Activated T-cell treated with anti-CD3 and anti-CD28 coated beads, Interleukin-2, amount 50 U/mL, for 72 hours (primary cell): ENCODE results near the gene EPB41L2. TPM values are rescaled to one million over a fixed set of nuclear protein-coding genes. Genes with fewer than 3 reads are reported as not detected.
"Not testable (repeated sequence)": the region's sequence is repeated elsewhere in the genome, so short reads cannot be mapped to it uniquely, and the experiment has no call there.

Experiments
- ATAC-seq, 2 donors: fragments of 150-1000 bp; cut with Tn5 transposase; replicated peaks in 1 of 2; 2 replicates each; pipeline ENCODE4 v1.10.0; 2021; ENCODE audit warnings: moderate library complexity in 2 of 2, mild to moderate bottlenecking in 1 of 2
- DNase-seq, 2 donors: peaks; one replicate each; pipeline ENCODE4 v3.0.0; 2021 to 2022; ENCODE audit warnings: mixed read lengths in 1 of 2
- H3K27ac Mint-ChIP-seq: one replicate; pipeline ENCODE4 v1.8.0; 2022; ENCODE audit warnings: mild to moderate bottlenecking, moderate library complexity, mixed read lengths
- H3K27me3 Mint-ChIP-seq: one replicate; pipeline ENCODE4 v1.8.0; 2022; ENCODE audit warnings: low read depth, mixed read lengths
- H3K36me3 Mint-ChIP-seq, 2 donors: one replicate each; pipeline ENCODE4 v1.8.0; 2022; ENCODE audit warnings: mixed read lengths in 2 of 2, mild to moderate bottlenecking in 1 of 2; ENCODE audit not compliant: insufficient read depth in 2 of 2
- H3K4me1 Mint-ChIP-seq: one replicate; pipeline ENCODE4 v1.8.0; 2022; ENCODE audit warnings: low read depth, mixed read lengths
- H3K4me3 Mint-ChIP-seq, 2 donors: one replicate each; pipeline ENCODE4 v1.8.0; 2022; ENCODE audit warnings: mild to moderate bottlenecking in 2 of 2, mixed read lengths in 2 of 2, moderate library complexity in 2 of 2
- H3K9me3 Mint-ChIP-seq, 2 donors: one replicate each; pipeline ENCODE4 v1.8.0; 2022; ENCODE audit warnings: mixed read lengths in 2 of 2
- total RNA-seq, 2 donors: library from RNA; stranded (reverse); gene quantifications; one replicate each; pipeline ENCODE4 v1.2.3, GENCODE V29; 2022

The EPB41L2 gene
- total RNA-seq = 10 to 100 TPM; 17.5 to 27.4 TPM

DNA sequence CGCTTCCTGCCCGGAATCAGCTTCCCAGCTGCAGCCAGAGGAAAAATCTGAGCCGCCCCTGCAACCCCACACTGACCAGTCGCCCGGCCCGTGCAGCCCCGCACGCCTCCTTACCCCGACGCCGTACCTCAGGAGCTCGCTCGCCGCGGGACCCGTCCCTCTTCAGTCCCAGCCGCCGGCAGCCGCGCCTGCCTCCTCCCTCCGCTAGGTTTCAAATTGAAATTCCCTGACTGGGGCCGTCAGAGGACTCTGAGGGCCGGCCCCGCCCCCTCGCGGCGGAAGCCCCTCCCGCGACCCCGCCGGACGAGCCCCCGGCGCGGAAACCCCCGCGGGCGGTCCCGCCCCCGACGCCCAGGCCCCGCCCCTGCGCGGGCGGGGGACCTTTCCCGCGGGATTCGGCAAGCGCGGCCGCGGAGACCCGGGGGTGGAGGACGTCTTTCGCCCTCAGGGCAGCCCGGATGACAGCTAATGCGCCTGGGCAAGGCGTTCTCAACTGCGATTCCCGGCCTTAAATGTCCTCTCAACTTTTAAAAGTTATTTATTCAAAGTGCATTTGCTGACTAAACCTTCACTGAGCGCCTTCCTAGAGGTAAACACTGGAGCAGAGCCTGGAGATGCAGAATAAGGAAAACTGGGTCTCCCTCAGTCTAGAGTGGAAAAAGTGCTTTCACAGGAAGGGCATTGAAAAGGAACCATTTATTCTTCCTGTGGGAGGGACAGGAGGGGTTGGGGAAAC lies at the start of gene EPB41L2:
EPB41L2 (minus strand) TSS at position 218 of the 736 bp plus-strand sequence. CDS start 106,760 bp downstream, outside the sequence.
- DNase-seq = peak; percentile 76 to 86
- H3K27ac Mint-ChIP-seq = peak within 1 kb of the TSS; percentile 76
- H3K4me3 Mint-ChIP-seq = peak within 1 kb of the TSS; percentile 86
- ATAC-seq = peak; percentile 85 to 87
- no peaks in the 10 kb centered on the region for H3K9me3 Mint-ChIP-seq
- H3K4me1 Mint-ChIP-seq = peaks cover 25% of the 10 kb centered on the region
- H3K36me3 Mint-ChIP-seq = peaks cover 0 to 3% of the 10 kb centered on the region in 2 donors
- H3K27me3 Mint-ChIP-seq = peaks cover 13% of the 10 kb centered on the region

- H3K27me3 Mint-ChIP-seq = no peaks in the 10 kb centered on the region
- ATAC-seq (no peak), DNase-seq (no peak)
- no peak overlapping the region for H3K27ac Mint-ChIP-seq
- H3K36me3 Mint-ChIP-seq = no peaks in the 10 kb centered on the region
- no peaks in the 10 kb centered on the region for H3K9me3 Mint-ChIP-seq
- H3K4me1 Mint-ChIP-seq = no peaks in the 10 kb centered on the region
- H3K4me3 Mint-ChIP-seq = no peak overlapping the region
These were observed 49.2 kb upstream of the EPB41L2 start for GRCh38 chr6:131112249-131112648.

GRCh38 chr6:131107151-131107550 lies 44.1 kb upstream of the EPB41L2 start:
- Mint-ChIP-seq H3K36me3 (no peaks in the 10 kb centered on the region), H3K9me3 (no peaks in the 10 kb centered on the region), H3K27me3 (no peaks in the 10 kb centered on the region), H3K4me1 (no peaks in the 10 kb centered on the region), H3K4me3 (no peak overlapping the region), H3K27ac (no peak overlapping the region)
- ATAC-seq (no peak), DNase-seq (no peak)

DNA sequence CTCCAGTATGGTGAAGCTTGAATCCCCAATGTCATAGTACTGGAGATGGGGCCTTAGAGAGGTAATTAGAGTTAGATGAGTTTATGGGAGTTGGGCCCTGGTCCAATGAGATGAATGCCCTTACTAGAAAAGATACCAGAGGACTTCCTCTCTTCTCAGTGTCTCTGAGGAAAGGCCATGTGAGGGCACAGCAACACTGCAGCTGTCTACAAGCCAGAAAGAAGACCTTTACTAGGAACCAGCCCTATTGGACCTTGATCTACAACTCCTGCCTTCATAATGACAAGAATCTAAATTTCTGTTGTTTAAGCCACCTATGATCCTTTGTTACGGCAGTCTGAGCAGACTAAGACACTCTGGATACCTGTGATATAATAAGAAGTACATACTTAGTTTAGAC lies 40.9 kb upstream of the EPB41L2 start:
- Mint-ChIP-seq H3K4me3 (no peak overlapping the region), H3K9me3 (peaks cover 2 to 3% of the 10 kb centered on the region in 2 donors), H3K27me3 (peaks cover 8% of the 10 kb centered on the region), H3K4me1 (no peaks in the 10 kb centered on the region), H3K36me3 (no peaks in the 10 kb centered on the region), H3K27ac (no peak overlapping the region)
- ATAC-seq (no peak), DNase-seq (no peak)

- Mint-ChIP-seq H3K4me3 (no peak overlapping the region), H3K27me3 (peaks cover 8% of the 10 kb centered on the region), H3K27ac (no peak overlapping the region), H3K4me1 (no peaks in the 10 kb centered on the region), H3K9me3 (peaks cover 2 to 3% of the 10 kb centered on the region in 2 donors), H3K36me3 (no peaks in the 10 kb centered on the region)
- no peak for DNase-seq
- ATAC-seq = no peak
These were observed 40.3 kb upstream of the EPB41L2 start for GRCh38 chr6:131103296-131103695.

DNA sequence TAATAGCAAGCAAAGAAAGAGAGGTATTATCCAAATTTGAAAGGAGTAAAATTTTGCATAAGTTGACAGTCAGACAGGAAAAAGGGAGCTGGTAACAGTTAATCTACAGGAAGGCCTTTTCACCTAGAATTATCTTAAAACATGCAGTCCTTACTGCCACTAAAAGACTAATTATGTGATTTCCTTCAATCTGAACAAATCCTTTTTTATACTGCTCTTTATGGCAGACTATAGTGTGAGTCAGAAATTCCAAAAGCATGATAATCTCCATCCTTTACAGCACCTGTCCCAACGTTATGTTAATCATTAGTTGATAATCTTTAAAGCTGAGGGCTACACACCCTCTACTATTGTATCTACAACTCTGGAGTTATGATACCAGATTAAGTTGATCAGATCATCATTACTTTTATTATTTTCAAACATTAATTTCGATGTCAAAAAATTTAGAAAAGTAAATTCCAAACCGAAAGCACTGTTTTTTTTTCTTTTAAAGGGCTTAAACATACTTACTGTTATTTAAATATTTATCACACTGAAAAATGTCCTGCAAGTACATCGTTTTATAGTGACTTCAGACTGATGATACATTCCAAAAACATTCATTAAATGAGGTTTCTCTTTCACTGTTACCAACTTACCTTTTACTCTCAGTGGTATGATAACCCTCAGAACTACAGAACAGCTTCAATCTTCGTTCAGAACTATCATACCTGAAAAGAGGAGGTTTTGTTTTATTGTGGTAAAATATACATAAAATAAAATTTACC lies 39.1 kb upstream of the EPB41L2 start:
- Mint-ChIP-seq H3K27ac (no peak overlapping the region), H3K27me3 (peaks cover 8% of the 10 kb centered on the region), H3K9me3 (peaks cover 2 to 3% of the 10 kb centered on the region in 2 donors), H3K4me3 (no peak overlapping the region), H3K4me1 (no peaks in the 10 kb centered on the region), H3K36me3 (no peaks in the 10 kb centered on the region)
- ATAC-seq (no peak), DNase-seq (no peak)

- Mint-ChIP-seq H3K27me3 (peaks cover 8% of the 10 kb centered on the region), H3K9me3 (peaks cover 4 to 5% of the 10 kb centered on the region in 2 donors)
These were observed 33.7 kb upstream of the EPB41L2 start for GRCh38 chr6:131096786-131097185.

GRCh38 chr6:131093334-131093733 lies 30.3 kb upstream of the EPB41L2 start:
- H3K36me3 Mint-ChIP-seq = peaks cover 2 to 4% of the 10 kb centered on the region in 2 donors

More at GRCh38 chr6:131096786-131097185, 33.7 kb upstream of the EPB41L2 start:
- peaks cover 0 to 4% of the 10 kb centered on the region in 2 donors for H3K36me3 Mint-ChIP-seq
- H3K4me3 Mint-ChIP-seq = no peak overlapping the region
- no peak for ATAC-seq
- H3K27ac Mint-ChIP-seq = no peak overlapping the region
- DNase-seq = no peak
- H3K4me1 Mint-ChIP-seq = no peaks in the 10 kb centered on the region

DNA sequence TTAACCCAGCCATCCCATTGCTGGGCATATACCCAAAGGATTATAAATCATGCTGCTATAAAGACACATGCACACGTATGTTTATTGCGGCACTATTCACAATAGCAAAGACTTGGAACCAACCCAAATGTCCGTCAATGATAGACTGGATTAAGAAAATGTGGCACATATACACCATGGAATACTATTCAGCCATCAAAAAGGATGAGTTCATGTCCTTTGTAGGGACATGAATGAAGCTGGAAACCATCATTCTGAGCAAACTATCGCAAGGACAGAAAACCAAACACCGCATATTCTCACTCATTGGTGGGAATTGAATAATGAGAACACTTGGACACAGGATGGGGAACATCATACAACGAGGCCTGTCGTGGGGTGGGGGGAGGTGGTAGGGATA lies 28.9 kb upstream of the EPB41L2 start:
- Mint-ChIP-seq H3K27me3 (peaks cover 14% of the 10 kb centered on the region), H3K9me3 (peaks cover 7 to 11% of the 10 kb centered on the region in 2 donors)
- H3K36me3 Mint-ChIP-seq, DNase-seq, H3K27ac Mint-ChIP-seq, H3K4me3 Mint-ChIP-seq, H3K4me1 Mint-ChIP-seq, ATAC-seq: not testable (repeated sequence)

More at GRCh38 chr6:131093334-131093733, 30.3 kb upstream of the EPB41L2 start:
- no peak for DNase-seq
- no peak for ATAC-seq
- H3K27me3 Mint-ChIP-seq = peaks cover 12% of the 10 kb centered on the region
- H3K9me3 Mint-ChIP-seq = peaks cover 4 to 6% of the 10 kb centered on the region in 2 donors
- H3K27ac Mint-ChIP-seq = no peak overlapping the region
- H3K4me1 Mint-ChIP-seq = no peaks in the 10 kb centered on the region
- no peak overlapping the region for H3K4me3 Mint-ChIP-seq

DNA sequence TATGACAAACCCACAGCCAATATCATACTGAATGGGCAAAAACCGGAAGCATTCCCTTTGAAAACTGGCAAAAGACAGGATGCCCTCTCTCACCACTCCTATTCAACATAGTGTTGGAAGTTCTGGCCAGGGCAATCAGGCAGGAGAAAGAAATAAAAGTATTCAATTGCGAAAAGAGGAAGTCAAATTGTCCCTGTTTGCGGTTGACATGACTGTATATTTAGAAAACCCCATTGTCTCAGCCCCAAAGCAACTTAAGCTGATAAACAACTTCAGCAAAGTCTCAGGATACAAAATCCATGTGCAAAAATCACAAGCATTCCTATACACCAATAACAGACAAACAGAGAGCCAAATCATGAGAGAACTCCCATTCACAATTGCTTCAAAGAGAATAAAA lies 27.3 kb upstream of the EPB41L2 start:
- not testable (repeated sequence) for DNase-seq, H3K4me1 Mint-ChIP-seq, H3K27ac Mint-ChIP-seq, ATAC-seq, H3K4me3 Mint-ChIP-seq
- Mint-ChIP-seq H3K27me3 (peaks cover 14% of the 10 kb centered on the region), H3K36me3 (peaks cover 7 to 12% of the 10 kb centered on the region in 2 donors), H3K9me3 (peaks cover 7 to 11% of the 10 kb centered on the region in 2 donors)

DNA sequence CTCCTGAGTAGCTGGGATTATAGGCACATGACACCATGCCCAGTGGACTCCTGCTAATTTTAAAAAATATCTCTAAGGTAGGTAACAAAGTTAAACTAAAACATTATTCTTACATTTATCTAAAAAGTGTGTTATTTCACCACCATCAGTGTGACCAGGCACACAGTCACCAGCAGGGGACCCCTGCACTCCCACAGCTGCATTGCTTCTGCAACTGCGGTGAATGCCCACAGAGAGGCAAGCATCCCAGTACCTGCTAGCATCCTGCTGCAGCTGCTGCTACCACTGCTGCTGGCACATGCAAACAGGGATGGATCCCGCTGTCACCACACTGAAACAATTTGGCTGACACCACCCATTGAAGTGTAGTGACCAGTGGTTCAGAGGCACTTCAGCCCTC lies 21.9 kb upstream of the EPB41L2 start:
- H3K4me1 Mint-ChIP-seq = no peaks in the 10 kb centered on the region
- H3K9me3 Mint-ChIP-seq = peaks cover 7 to 9% of the 10 kb centered on the region in 2 donors
- H3K36me3 Mint-ChIP-seq = peaks cover 5 to 8% of the 10 kb centered on the region in 2 donors
- no peak for ATAC-seq
- no peak overlapping the region for H3K27ac Mint-ChIP-seq
- H3K4me3 Mint-ChIP-seq = no peak overlapping the region
- peaks cover 14% of the 10 kb centered on the region for H3K27me3 Mint-ChIP-seq
- no peak for DNase-seq

GRCh38 chr6:131083687-131084086 lies 20.6 kb upstream of the EPB41L2 start:
- Mint-ChIP-seq H3K9me3 (peaks cover 5 to 7% of the 10 kb centered on the region in 2 donors), H3K36me3 (peaks cover 5 to 8% of the 10 kb centered on the region in 2 donors), H3K27ac (no peak overlapping the region), H3K4me3 (no peak overlapping the region), H3K4me1 (no peaks in the 10 kb centered on the region), H3K27me3 (peaks cover 6% of the 10 kb centered on the region)
- ATAC-seq (no peak), DNase-seq (no peak)

- Mint-ChIP-seq H3K36me3 (peaks cover 4 to 6% of the 10 kb centered on the region in 2 donors), H3K9me3 (peaks cover 2 to 3% of the 10 kb centered on the region in 2 donors), H3K27ac (no peak overlapping the region), H3K27me3 (no peaks in the 10 kb centered on the region), H3K4me1 (no peaks in the 10 kb centered on the region), H3K4me3 (no peak overlapping the region)
- no peak for ATAC-seq
- DNase-seq = no peak
These were observed 19.3 kb upstream of the EPB41L2 start for GRCh38 chr6:131082335-131082734.
